DOHH2 (cell line): Measurements from ENCODE around the gene BLTP3A.

Experiments used
- EZH2phosphoT487 ChIP-seq: fragments of 200-600 bp; sonication (generic); IDR thresholded peaks from 2 replicates; pipeline ENCODE4 v1.6.1; 2017; ENCODE audit warnings: borderline replicate concordance, mild to moderate bottlenecking, antibody characterized with exemption, low read length, moderate library complexity, mixed read lengths
- TF ChIP-seq, protein P1 (sequence below): fragments of 200-600 bp; sonication (generic); IDR thresholded peaks from one replicate; pipeline ENCODE4 v1.5.1; 2014; ENCODE audit warnings: antibody characterized with exemption, mild to moderate bottlenecking, low read depth, low read length; ENCODE audit not compliant: poor library complexity, severe bottlenecking

DNA sequence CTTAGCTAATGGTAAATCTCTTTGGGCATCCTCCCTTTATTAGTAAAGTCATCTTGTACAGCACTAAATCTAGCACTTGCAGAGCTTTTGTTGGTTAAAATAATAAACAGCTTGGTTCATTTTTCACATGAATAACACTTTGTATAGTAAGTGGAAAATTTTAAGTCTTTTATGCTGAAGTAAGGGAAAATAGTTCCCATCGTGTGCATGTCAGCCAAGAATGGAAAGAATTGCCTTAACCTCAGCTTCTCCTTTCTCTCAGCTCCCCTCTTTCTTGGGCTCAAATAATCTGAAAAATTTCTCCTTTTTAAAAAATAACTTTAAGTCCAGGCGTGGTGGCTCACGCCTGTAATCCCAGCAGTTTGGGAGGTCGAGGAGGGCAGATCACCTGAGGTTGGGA is 18.0 kb upstream of the BLTP3A start:
- TF ChIP-seq, protein P1, sequence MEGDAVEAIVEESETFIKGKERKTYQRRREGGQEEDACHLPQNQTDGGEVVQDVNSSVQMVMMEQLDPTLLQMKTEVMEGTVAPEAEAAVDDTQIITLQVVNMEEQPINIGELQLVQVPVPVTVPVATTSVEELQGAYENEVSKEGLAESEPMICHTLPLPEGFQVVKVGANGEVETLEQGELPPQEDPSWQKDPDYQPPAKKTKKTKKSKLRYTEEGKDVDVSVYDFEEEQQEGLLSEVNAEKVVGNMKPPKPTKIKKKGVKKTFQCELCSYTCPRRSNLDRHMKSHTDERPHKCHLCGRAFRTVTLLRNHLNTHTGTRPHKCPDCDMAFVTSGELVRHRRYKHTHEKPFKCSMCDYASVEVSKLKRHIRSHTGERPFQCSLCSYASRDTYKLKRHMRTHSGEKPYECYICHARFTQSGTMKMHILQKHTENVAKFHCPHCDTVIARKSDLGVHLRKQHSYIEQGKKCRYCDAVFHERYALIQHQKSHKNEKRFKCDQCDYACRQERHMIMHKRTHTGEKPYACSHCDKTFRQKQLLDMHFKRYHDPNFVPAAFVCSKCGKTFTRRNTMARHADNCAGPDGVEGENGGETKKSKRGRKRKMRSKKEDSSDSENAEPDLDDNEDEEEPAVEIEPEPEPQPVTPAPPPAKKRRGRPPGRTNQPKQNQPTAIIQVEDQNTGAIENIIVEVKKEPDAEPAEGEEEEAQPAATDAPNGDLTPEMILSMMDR: no peak
- TF ChIP-seq EZH2phosphoT487: no peak
